ENCODE results near the gene TTI1.

Gene TTI1

GRCh38 chr20:38062890-38063289 lies 29.6 kb upstream of the TTI1 start:
- H3K27ac Mint-ChIP-seq = no peak overlapping the region
- H3K36me3 Mint-ChIP-seq = peaks cover 16% of the 10 kb centered on the region
- H3K4me3 Mint-ChIP-seq = no peak overlapping the region
- no peaks in the 10 kb centered on the region for H3K27me3 Mint-ChIP-seq
- no peaks in the 10 kb centered on the region for H3K9me3 Mint-ChIP-seq (ENCODE audit: low read depth)
- H3K4me1 Mint-ChIP-seq (ENCODE audit: low read depth) = no peaks in the 10 kb centered on the region

- Mint-ChIP-seq H3K9me3 (ENCODE audit: low read depth) (no peaks in the 10 kb centered on the region), H3K36me3 (peaks cover 15% of the 10 kb centered on the region), H3K4me3 (no peak overlapping the region), H3K27ac (no peak overlapping the region), H3K4me1 (ENCODE audit: low read depth) (peaks cover 12% of the 10 kb centered on the region), H3K27me3 (no peaks in the 10 kb centered on the region)
These were observed 27.9 kb upstream of the TTI1 start for GRCh38 chr20:38061109-38061508.

DNA sequence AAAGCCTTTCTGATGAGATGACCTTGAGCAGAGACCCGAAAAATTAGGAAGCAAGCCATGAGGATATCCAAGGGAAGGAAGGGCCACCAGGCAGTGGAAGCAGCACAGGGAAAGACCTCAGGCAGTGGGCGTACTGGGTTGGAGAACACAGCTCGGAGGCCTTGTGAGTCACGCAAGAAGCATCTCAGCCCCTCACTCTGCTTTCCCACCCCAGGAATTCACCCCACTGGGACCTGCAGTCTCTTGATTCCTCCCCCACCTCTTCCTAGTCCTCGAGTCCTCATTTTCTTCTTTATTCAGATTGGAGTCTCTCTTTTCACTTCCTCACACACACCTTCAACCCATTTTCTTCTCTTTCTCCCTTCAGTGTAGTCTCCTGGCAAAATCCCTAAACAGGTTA lies 27.3 kb upstream of the TTI1 start:
- H3K9me3 Mint-ChIP-seq (ENCODE audit: low read depth) = no peaks in the 10 kb centered on the region
- H3K27me3 Mint-ChIP-seq = no peaks in the 10 kb centered on the region
- H3K4me1 Mint-ChIP-seq (ENCODE audit: low read depth) = peaks cover 16% of the 10 kb centered on the region
- H3K27ac Mint-ChIP-seq = no peak overlapping the region
- H3K36me3 Mint-ChIP-seq = peaks cover 15% of the 10 kb centered on the region
- H3K4me3 Mint-ChIP-seq = no peak overlapping the region

DNA sequence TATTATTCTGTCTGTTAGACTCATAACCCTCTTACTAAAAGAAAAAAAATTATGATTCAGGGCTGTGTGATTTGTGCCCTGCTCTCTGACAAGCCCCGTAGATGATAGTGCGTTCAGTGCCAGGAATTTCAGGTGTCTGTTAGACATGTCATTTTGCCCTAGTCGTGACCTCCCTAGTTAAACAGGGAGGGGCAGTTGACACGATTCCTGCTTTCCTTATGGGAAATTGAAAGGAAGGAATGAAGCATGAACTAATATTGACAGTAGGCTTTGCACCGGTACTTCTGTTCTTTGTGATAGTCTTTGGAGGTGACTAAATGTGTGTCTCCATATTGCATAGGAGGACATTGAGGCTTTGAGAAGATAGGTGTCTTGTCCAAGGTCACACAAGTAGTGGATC lies 26.6 kb upstream of the TTI1 start:
- Mint-ChIP-seq H3K9me3 (ENCODE audit: low read depth) (no peaks in the 10 kb centered on the region), H3K36me3 (peaks cover 15% of the 10 kb centered on the region), H3K4me3 (no peak overlapping the region), H3K4me1 (ENCODE audit: low read depth) (peaks cover 21% of the 10 kb centered on the region), H3K27ac (no peak overlapping the region), H3K27me3 (no peaks in the 10 kb centered on the region)

DNA sequence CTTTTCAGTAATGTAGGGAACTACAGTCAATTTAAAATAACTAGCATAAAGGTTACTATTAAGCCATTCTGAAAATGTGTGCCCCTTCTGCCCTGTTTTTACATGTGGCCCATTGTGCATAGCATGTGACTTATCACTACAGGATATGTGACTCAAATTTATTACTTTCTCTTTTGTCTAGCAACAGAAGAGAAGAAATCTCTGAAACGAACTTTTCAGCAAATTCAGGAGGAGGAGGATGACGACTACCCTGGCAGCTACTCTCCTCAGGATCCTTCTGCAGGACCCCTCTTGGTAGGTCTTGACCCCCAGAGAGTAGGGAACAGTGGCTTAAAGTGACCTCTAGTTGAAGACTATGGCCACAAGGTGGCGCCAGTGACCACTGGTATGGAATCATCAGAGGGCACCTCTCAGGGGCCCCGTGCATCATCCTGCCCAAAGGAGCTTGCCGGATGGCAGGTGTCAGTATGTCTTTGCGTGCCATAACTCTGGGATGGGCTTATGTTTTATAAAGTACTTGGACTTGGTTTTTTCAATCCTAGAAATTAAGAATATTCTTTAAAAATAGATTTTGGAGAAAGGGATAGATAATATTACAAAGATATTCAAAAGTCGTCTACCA lies 24.2 kb upstream of the TTI1 start:
- Mint-ChIP-seq H3K4me1 (ENCODE audit: low read depth) (peaks cover 29% of the 10 kb centered on the region), H3K9me3 (ENCODE audit: low read depth) (no peaks in the 10 kb centered on the region), H3K27me3 (no peaks in the 10 kb centered on the region), H3K36me3 (peaks cover 18% of the 10 kb centered on the region), H3K4me3 (peak overlapping the region; percentile 56), H3K27ac (peak overlapping the region; percentile 95)

DNA sequence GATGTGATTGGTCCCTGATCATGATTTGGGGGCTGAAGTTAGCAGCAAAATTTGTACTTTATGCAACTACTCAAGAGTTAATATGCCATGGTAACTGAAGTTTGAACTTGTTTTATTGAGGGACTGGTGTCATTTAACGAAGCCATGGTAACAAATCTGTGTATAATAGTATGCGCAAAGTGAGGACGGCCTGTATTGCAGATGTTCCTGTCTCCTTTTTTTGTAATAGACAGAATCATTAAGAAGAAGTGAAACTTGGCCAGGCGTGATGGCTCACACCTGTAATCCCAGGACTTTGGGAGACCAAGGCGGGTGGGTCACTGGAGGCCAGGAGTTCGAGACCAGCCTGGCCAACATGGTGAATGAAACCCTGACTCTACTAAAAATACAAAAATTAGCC lies 22.6 kb upstream of the TTI1 start:
- peak overlapping the region; percentile 23 for H3K27ac Mint-ChIP-seq

GRCh38 chr20:38055294-38055693 lies 22.0 kb upstream of the TTI1 start:
- H3K36me3 Mint-ChIP-seq = peaks cover 17% of the 10 kb centered on the region
- H3K9me3 Mint-ChIP-seq (ENCODE audit: low read depth) = no peaks in the 10 kb centered on the region
- no peaks in the 10 kb centered on the region for H3K27me3 Mint-ChIP-seq
- H3K4me1 Mint-ChIP-seq (ENCODE audit: low read depth) = peaks cover 45% of the 10 kb centered on the region
- peak overlapping the region; percentile 23 for H3K27ac Mint-ChIP-seq
- no peak overlapping the region for H3K4me3 Mint-ChIP-seq

More for the DNA sequence above, 22.6 kb upstream of the TTI1 start:
- Mint-ChIP-seq H3K36me3 (peaks cover 20% of the 10 kb centered on the region), H3K9me3 (ENCODE audit: low read depth) (no peaks in the 10 kb centered on the region), H3K4me3 (no peak overlapping the region), H3K27me3 (no peaks in the 10 kb centered on the region), H3K4me1 (ENCODE audit: low read depth) (peaks cover 39% of the 10 kb centered on the region)

DNA sequence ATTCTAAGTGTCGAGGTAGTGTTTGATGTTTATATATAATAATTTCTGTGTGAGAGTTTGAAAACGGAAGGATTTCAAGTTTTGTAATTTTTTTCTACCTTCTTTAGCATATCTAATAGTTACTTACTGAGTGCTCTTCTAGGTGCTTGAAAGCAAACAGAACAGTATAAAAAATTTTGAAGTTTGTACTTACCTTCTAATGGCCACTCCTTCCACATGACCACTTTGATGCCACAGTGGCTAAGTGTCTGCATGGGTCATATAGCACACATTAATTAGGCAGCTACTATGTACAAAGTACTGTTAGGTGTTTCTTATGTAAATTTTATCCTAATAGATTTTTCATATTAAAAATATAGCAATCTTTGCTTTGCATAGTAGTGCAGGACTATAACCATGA lies 21.4 kb upstream of the TTI1 start:
- H3K27ac Mint-ChIP-seq = no peak overlapping the region
- no peaks in the 10 kb centered on the region for H3K27me3 Mint-ChIP-seq
- H3K9me3 Mint-ChIP-seq (ENCODE audit: low read depth) = no peaks in the 10 kb centered on the region
- H3K4me3 Mint-ChIP-seq = no peak overlapping the region
- peaks cover 16% of the 10 kb centered on the region for H3K36me3 Mint-ChIP-seq
- peaks cover 51% of the 10 kb centered on the region for H3K4me1 Mint-ChIP-seq (ENCODE audit: low read depth)

GRCh38 chr20:38052870-38053269 lies 19.6 kb upstream of the TTI1 start:
- Mint-ChIP-seq H3K27ac (no peak overlapping the region), H3K4me1 (ENCODE audit: low read depth) (peaks cover 55% of the 10 kb centered on the region), H3K9me3 (ENCODE audit: low read depth) (no peaks in the 10 kb centered on the region), H3K4me3 (no peak overlapping the region), H3K36me3 (peaks cover 12% of the 10 kb centered on the region), H3K27me3 (no peaks in the 10 kb centered on the region)

DNA sequence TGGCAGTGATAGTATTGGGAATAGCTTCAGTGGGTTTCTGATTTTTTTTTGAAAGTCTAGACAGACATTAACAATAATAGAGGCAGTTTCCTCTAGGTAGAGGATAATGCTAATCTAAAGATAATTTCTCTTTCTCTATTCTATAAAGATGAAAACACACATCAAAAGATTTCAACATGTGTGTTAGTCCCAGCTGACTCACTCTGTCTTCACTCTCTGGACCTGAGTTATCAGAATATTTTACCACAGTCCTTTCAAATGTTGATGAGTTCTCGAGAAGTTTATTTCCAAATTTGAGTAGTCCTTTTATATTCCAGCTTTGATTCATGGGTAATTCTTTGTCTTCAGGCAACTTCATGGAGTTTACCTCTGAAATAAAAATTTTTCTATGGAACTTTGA lies 17.4 kb upstream of the TTI1 start:
- Mint-ChIP-seq H3K27me3 (no peaks in the 10 kb centered on the region), H3K4me1 (ENCODE audit: low read depth) (peaks cover 54% of the 10 kb centered on the region)

GRCh38 chr20:38049800-38050199 lies 16.5 kb upstream of the TTI1 start:
- peaks cover 13% of the 10 kb centered on the region for H3K36me3 Mint-ChIP-seq
- peak overlapping the region; percentile 83 for H3K27ac Mint-ChIP-seq
- H3K27me3 Mint-ChIP-seq = no peaks in the 10 kb centered on the region
- no peaks in the 10 kb centered on the region for H3K9me3 Mint-ChIP-seq (ENCODE audit: low read depth)
- H3K4me3 Mint-ChIP-seq = no peak overlapping the region
- H3K4me1 Mint-ChIP-seq (ENCODE audit: low read depth) = peaks cover 56% of the 10 kb centered on the region

More for the DNA sequence above, 17.4 kb upstream of the TTI1 start:
- H3K9me3 Mint-ChIP-seq (ENCODE audit: low read depth) = no peaks in the 10 kb centered on the region
- H3K36me3 Mint-ChIP-seq = peaks cover 13% of the 10 kb centered on the region
- peak overlapping the region; percentile 83 for H3K27ac Mint-ChIP-seq
- peak overlapping the region; percentile 14 for H3K4me3 Mint-ChIP-seq

DNA sequence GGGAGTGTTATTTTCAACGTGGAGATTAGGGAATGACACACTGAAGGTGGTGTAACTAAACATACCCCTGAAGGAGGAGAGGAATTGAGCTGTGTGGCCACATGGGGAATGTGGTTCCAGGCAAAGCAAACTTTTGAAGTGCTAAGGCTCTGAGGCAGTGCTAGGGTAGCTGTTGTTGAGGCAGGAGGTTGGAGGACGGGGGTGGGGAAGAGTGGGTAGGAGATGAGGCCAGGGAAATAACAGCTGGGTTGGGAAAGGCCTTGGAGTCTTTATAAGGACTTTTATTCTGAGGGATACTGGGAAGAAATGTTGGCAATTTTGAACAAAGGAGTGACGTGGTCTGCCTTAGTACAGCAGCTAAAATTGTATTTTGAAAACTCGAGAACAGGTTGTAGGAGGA lies 13.3 kb upstream of the TTI1 start:
- H3K27ac Mint-ChIP-seq = peak overlapping the region; percentile 59
- H3K4me1 Mint-ChIP-seq (ENCODE audit: low read depth) = peaks cover 64% of the 10 kb centered on the region
- no peaks in the 10 kb centered on the region for H3K27me3 Mint-ChIP-seq
- H3K4me3 Mint-ChIP-seq = no peak overlapping the region
- peaks cover 19% of the 10 kb centered on the region for H3K36me3 Mint-ChIP-seq
- H3K9me3 Mint-ChIP-seq (ENCODE audit: low read depth) = no peaks in the 10 kb centered on the region

DNA sequence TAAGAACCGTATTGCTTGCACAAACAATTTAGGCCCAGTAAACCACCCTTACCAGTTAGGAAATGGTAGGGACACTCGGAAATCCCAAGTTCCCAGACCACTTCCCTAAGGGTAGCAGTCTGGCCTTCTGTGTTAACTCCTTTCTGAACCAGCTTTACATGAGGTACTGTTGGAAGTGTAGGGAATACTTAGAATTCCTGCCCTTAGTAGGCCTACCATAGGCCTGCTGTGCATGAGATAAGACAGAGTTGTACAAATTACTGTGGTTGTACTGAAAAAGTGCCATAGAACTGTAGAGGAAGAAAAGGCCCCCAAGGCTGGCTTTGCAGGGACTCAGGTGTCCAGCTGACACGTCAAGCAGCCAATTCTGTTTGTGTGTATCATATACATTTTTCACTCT lies 11.4 kb upstream of the TTI1 start:
- no peak overlapping the region for H3K27ac Mint-ChIP-seq
- no peak overlapping the region for H3K4me3 Mint-ChIP-seq
- H3K36me3 Mint-ChIP-seq = peaks cover 17% of the 10 kb centered on the region
- no peaks in the 10 kb centered on the region for H3K27me3 Mint-ChIP-seq
- H3K4me1 Mint-ChIP-seq (ENCODE audit: low read depth) = peaks cover 57% of the 10 kb centered on the region
- H3K9me3 Mint-ChIP-seq (ENCODE audit: low read depth) = no peaks in the 10 kb centered on the region

GRCh38 chr20:38043512-38044300 lies 10.4 kb upstream of the TTI1 start:
- Mint-ChIP-seq H3K36me3 (peaks cover 14% of the 10 kb centered on the region), H3K4me3 (peak overlapping the region; percentile 17), H3K4me1 (ENCODE audit: low read depth) (peaks cover 54% of the 10 kb centered on the region), H3K27me3 (no peaks in the 10 kb centered on the region), H3K27ac (peak overlapping the region; percentile 24), H3K9me3 (ENCODE audit: low read depth) (no peaks in the 10 kb centered on the region)

DNA sequence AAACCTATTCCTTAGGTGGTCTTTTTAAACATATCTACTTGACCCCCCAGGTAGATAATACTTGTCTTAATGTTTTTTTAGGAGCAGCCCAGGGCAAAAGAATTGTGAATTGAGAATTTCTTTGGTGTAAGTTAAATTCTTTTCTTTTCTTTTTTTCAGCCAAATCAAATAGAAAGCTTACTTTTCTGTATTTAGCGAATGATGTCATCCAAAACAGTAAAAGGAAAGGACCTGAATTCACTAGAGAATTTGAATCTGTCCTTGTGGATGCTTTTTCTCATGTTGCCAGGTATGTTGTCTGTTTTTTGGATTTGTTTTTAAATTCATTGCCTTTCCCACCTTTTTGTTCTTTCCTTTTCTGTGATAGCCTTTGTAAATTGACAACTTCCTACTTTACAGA lies 7.0 kb upstream of the TTI1 start:
- Mint-ChIP-seq H3K36me3 (peaks cover 16% of the 10 kb centered on the region), H3K27ac (no peak overlapping the region), H3K4me3 (no peak overlapping the region), H3K9me3 (ENCODE audit: low read depth) (no peaks in the 10 kb centered on the region), H3K27me3 (no peaks in the 10 kb centered on the region), H3K4me1 (ENCODE audit: low read depth) (peaks cover 64% of the 10 kb centered on the region)

- H3K4me3 Mint-ChIP-seq = peak overlapping the region; percentile 63
These were observed 3.1 kb upstream of the TTI1 start for GRCh38 chr20:38036366-38036765.

More at GRCh38 chr20:38036366-38036765, 3.1 kb upstream of the TTI1 start:
- H3K27ac Mint-ChIP-seq = no peak overlapping the region
- peaks cover 8% of the 10 kb centered on the region for H3K36me3 Mint-ChIP-seq
- H3K4me1 Mint-ChIP-seq (ENCODE audit: low read depth) = peaks cover 62% of the 10 kb centered on the region
- H3K27me3 Mint-ChIP-seq = no peaks in the 10 kb centered on the region
- no peaks in the 10 kb centered on the region for H3K9me3 Mint-ChIP-seq (ENCODE audit: low read depth)

All from activated naive CD8-positive, alpha-beta T cell (primary cell).